HepG2 (cell line): ENCODE data around the gene TMEM117. TPM values are rescaled to one million over a fixed set of nuclear protein-coding genes. Genes with fewer than 3 reads are reported as not detected.

ENCODE experiments used
- HNRNPL ChIP-seq: fragments of 200-400 bp; formaldehyde crosslinking; IDR thresholded peaks from 2 replicates; pipeline ENCODE4 v1.6.1; 2017; ENCODE audit warnings: mild to moderate bottlenecking, low read depth, low read length
- KLF12 ChIP-seq: sonication (generic); formaldehyde crosslinking; IDR thresholded peaks from 2 replicates; pipeline ENCODE4 v1.4.0; 2020; ENCODE audit warnings: missing genetic modification reagents, borderline replicate concordance
- NCOA1 ChIP-seq: sonication (generic); formaldehyde crosslinking; IDR thresholded peaks from 2 replicates; pipeline ENCODE4 v1.9.0; 2021; ENCODE audit warnings: missing genetic modification reagents
- NFKBIZ ChIP-seq: IDR thresholded peaks from 2 replicates; pipeline ENCODE4 v1.6.1; 2018; ENCODE audit warnings: missing genetic modification reagents, missing compliant biosample characterization
- PATZ1 ChIP-seq: sonication (generic); formaldehyde crosslinking; IDR thresholded peaks from 2 replicates; pipeline ENCODE4 v1.4.0; 2020; ENCODE audit warnings: missing genetic modification reagents
- REL ChIP-seq: sonication (generic); formaldehyde crosslinking; conservative IDR thresholded peaks from 2 replicates; pipeline ENCODE4 v1.8.0; 2022; ENCODE audit warnings: mild to moderate bottlenecking, missing genetic modification reagents, moderate library complexity
- SOX13 ChIP-seq, 3 experiments: fragments of 450-650 bp in 1 of 3; sonication (generic) in 1 of 3; formaldehyde crosslinking in 1 of 3; IDR thresholded peaks in 2 of 3; conservative IDR thresholded peaks in 1 of 3; 2 replicates each; pipeline versions ENCODE4 v1.5.0 to v1.6.1; 2016 to 2020; ENCODE audit warnings: antibody characterized with exemption in 1 of 3, mild to moderate bottlenecking in 1 of 3, missing compliant biosample characterization in 1 of 3, missing genetic modification reagents in 1 of 3, moderate library complexity in 1 of 3
- SOX5 ChIP-seq: IDR thresholded peaks from 2 replicates; pipeline ENCODE4 v1.6.1; 2016; ENCODE audit warnings: borderline replicate concordance
- STAT5B ChIP-seq: sonication (generic); formaldehyde crosslinking; IDR thresholded peaks from 2 replicates; pipeline ENCODE4 v1.4.0; 2020; ENCODE audit warnings: missing genetic modification reagents
- STAT6 ChIP-seq: sonication (generic); formaldehyde crosslinking; IDR thresholded peaks from 2 replicates; pipeline ENCODE4 v1.4.0; 2020; ENCODE audit warnings: missing genetic modification reagents, mild to moderate bottlenecking, borderline replicate concordance
- TIGD3 ChIP-seq: sonication (generic); formaldehyde crosslinking; IDR thresholded peaks from 2 replicates; pipeline ENCODE4 v1.5.1; 2020; ENCODE audit warnings: mild to moderate bottlenecking, missing genetic modification reagents, borderline replicate concordance
- XRCC5 ChIP-seq: fragments of 200-400 bp; formaldehyde crosslinking; optimal IDR thresholded peaks from 2 replicates; pipeline ENCODE3; 2017; ENCODE audit warnings: mild to moderate bottlenecking, low read length
- ZBTB7A ChIP-seq: sonication (generic); formaldehyde crosslinking; IDR thresholded peaks from 2 replicates; pipeline ENCODE4 v1.8.0; 2022; ENCODE audit warnings: mild to moderate bottlenecking, missing genetic modification reagents
- ZBTB8A ChIP-seq: sonication (generic); formaldehyde crosslinking; IDR thresholded peaks from 2 replicates; pipeline ENCODE4 v1.4.0; 2020; ENCODE audit warnings: mild to moderate bottlenecking, low read depth, missing genetic modification reagents, borderline replicate concordance
- ZNF275 ChIP-seq: sonication (generic); formaldehyde crosslinking; IDR thresholded peaks from 2 replicates; pipeline ENCODE4 v1.8.0; 2022; ENCODE audit warnings: missing genetic modification reagents, mild to moderate bottlenecking, inconsistent platforms, borderline replicate concordance
- ZNF280B ChIP-seq: sonication (generic); formaldehyde crosslinking; IDR thresholded peaks from 2 replicates; pipeline ENCODE4 v1.5.0; 2020; ENCODE audit warnings: missing genetic modification reagents, mild to moderate bottlenecking, borderline replicate concordance
- ZNF496 ChIP-seq: sonication (generic); formaldehyde crosslinking; IDR thresholded peaks from 2 replicates; pipeline ENCODE4 v1.8.1; 2023; ENCODE audit warnings: mild to moderate bottlenecking, moderate library complexity, missing genetic modification reagents; ENCODE audit not compliant: insufficient replicate concordance
- ZZZ3 ChIP-seq: sonication (generic); formaldehyde crosslinking; IDR thresholded peaks from 2 replicates; pipeline ENCODE4 v1.4.0; 2020; ENCODE audit warnings: missing genetic modification reagents, mild to moderate bottlenecking, borderline replicate concordance
- polyA plus RNA-seq, 8 experiments: library from polyadenylated mRNA; depleted of rRNA in 3 of 8; stranded (reverse) in 7 of 8; unstranded in 1 of 8; fragments of >200 nt; fragmentation: Illumina TruSeq in 4 of 8; extraction: Trizol in 4 of 8; gene quantifications; 2 replicates each; pipeline versions ENCODE4 v1.2.1 to v1.2.3, GENCODE V29; 2011 to 2016; ENCODE audit warnings: low read depth in 4 of 8, missing spikeins in 1 of 8, mixed read lengths in 1 of 8; ENCODE audit not compliant: insufficient read depth in 1 of 8
- total RNA-seq, 5 experiments: library from RNA; depleted of rRNA; stranded (reverse); fragments of >200 nt; fragmentation: Illumina TruSeq; extraction: Trizol; gene quantifications; 2 replicates each; pipeline ENCODE4 v1.2.3, GENCODE V29; 2016; ENCODE audit warnings: low read depth in 1 of 5

TMEM117 gene
- total and polyA plus RNA-seq, 2 of the 13 experiments (the other 11 are each of a cell fraction or from before 2014, with no cell fraction given): 2.8 to 8.5 TPM

GRCh38 chr12:43805860-43806736, 29.8 kb upstream of the TMEM117 start, which contains the start of gene TWF1 (continued):
- TF ChIP-seq STAT6 (CRISPR knock-in tag) (no peak), SOX13 (IDR thresholded peaks at IDR 0.05) (no peak), SOX13 (CRISPR knock-in tag; conservative IDR thresholded peaks at IDR 0.05 in 1 of 2, IDR thresholded peaks at IDR 0.05 in 1 of 2) (no peak), NCOA1 (CRISPR knock-in tag) (no peak), REL (no peak), STAT5B (CRISPR knock-in tag) (no peak), TIGD3 (no peak), ZZZ3 (CRISPR knock-in tag) (no peak), ZNF496 (CRISPR knock-in tag) (no peak), ZBTB8A (no peak), XRCC5 (peak; percentile 35), ZBTB7A (CRISPR knock-in tag) (no peak), PATZ1 (CRISPR knock-in tag) (0 out of 2 replicates have a peak, but pooled peaks have one; percentile 10), NFKBIZ (CRISPR knock-in tag) (no peak), ZNF275 (CRISPR knock-in tag) (no peak), ZNF280B (CRISPR knock-in tag) (no peak), SOX5 (CRISPR knock-in tag) (no peak; the same call in 1 of the 2 replicates), HNRNPL (no peak), KLF12 (CRISPR knock-in tag) (peak; percentile 89)
